ENCODE results near the gene CEACAM5. TPM values are rescaled to one million over a fixed set of nuclear protein-coding genes. Genes with fewer than 3 reads are reported as not detected.

CEACAM5 gene
- total and polyA plus RNA-seq, 2 of the 4 experiments (the other 2 are of a cell fraction), result not detected

DNA sequence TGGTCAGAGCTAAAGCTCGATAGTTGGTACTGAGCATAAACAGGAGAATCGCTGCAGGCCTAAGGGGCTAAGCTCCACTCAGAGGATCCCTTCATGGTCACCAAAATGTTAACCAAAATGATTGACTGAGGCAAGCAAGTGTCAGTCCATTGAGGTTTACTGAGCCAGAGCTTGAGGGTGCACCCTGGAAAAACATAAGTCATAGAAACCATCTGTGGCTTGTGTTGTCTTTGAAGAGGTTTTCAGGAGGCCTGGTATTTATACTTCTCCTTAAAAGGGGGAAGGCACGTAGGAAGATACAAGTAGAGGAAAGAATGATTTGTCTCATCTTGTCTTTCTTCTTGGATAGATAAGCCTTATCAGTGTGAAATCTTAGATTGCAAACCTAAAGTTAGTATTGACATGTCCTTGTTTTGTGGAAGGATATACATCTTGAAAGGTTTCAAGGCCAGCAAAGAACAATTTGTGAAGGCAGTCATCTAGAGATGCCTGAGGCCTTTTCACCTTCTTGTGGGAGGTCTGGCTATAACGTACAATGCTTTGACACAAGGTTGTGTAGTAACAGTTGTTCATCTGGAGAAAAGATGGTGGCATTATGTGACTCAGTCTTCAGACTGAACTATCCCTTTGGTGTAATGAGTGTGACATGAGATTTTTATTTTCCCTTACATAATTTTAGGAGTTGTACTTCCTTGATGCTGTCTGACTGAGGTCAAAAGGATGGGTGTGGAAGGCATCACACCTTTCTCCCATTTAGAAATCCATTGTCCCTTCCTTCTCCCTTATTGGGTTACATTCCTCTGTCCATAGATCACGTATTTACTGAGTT lies 32.2 kb downstream of the CEACAM5 start:
- no CpG with 5 or more reads among the region's 5 CpGs for WGBS, 2 experiments (ENCODE audit: extremely low coverage in 2 of 2, insufficient read length in 1 of 2)
- Histone ChIP-seq H3K4ac (ENCODE audit: low read depth, low read length) (no peak overlapping the region), H3K18ac (ENCODE audit: low read depth, low read length) (no peak overlapping the region), H4K20me1 (ENCODE audit: insufficient read depth, low read length) (no peaks in the 10 kb centered on the region), H3K4me3 (ENCODE audit: insufficient read depth, low read depth, low read length) (no peak overlapping the region), H3K9ac (ENCODE audit: low read depth, low read length) (no peak overlapping the region), H3K14ac (replicated peaks; ENCODE audit: low read depth, low read length) (no peak overlapping the region), H2AFZ (replicated peaks; ENCODE audit: low read length, poor library complexity) (no peak overlapping the region), H3K56ac (ENCODE audit: extremely low read depth, insufficient read depth, low read length) (no peak overlapping the region), H2BK5ac (ENCODE audit: low read depth, low read length, poor library complexity, severe bottlenecking) (no peak overlapping the region), H2BK120ac (ENCODE audit: low read depth, low read length) (no peak overlapping the region), H3K4me2 (ENCODE audit: low read depth, low read length) (no peak overlapping the region), H3K79me1 (ENCODE audit: low read depth in 1 of 2, low read length in 2 of 2) (no peaks in the 10 kb centered on the region), H3K23ac (ENCODE audit: low read depth, low read length) (no peak overlapping the region), H2AK5ac (ENCODE audit: low read depth, low read length) (no peak overlapping the region), H4K5ac (ENCODE audit: low read depth, low read length) (no peak overlapping the region), H2BK15ac (ENCODE audit: low read depth, low read length) (no peak overlapping the region), H2AK9ac (replicated peaks; ENCODE audit: low read depth, low read length, poor library complexity) (no peak overlapping the region), H3K27ac (ENCODE audit: insufficient read depth, low read length) (no peak overlapping the region), H3K27me3 (ENCODE audit: control insufficient read depth, insufficient read depth, low read length) (peaks cover 2% of the 10 kb centered on the region; the same call in 1 of the 2 replicates), H3K9me1 (ENCODE audit: insufficient read depth, low read length) (no peaks in the 10 kb centered on the region), H3K4me1 (ENCODE audit: control insufficient read depth, insufficient read depth, low read length) (no peaks in the 10 kb centered on the region), H2BK20ac (ENCODE audit: low read depth, low read length) (no peak overlapping the region), H4K8ac (ENCODE audit: low read depth in 2 of 2, low read length in 2 of 2) (no peak overlapping the region), H4K91ac (ENCODE audit: insufficient read depth, low read depth, low read length) (no peak overlapping the region), H3K9me3 (ENCODE audit: control insufficient read depth, insufficient read depth, low read length) (no peaks in the 10 kb centered on the region), H3K36me3 (ENCODE audit: control insufficient read depth, insufficient read depth, low read length) (no peaks in the 10 kb centered on the region)
- dilution Hi-C loops (cut with HindIII; ENCODE audit: low sequenced_read_pairs, unreplicated experiment) (no loop called here), intact Hi-C loops (cut with micrococcal nuclease) (no loop called here), in situ Hi-C loops (cut with MboI; ENCODE audit: low sequenced_read_pairs) (no loop called here)
- no peak for DNase-seq
- CTCF ChIA-PET, result no interaction called here
- POLR2A ChIA-PET (ENCODE audit: unreplicated experiment), result no interaction called here
- no TSS peak for BruUV-seq (replicated peaks)
- TF ChIP-seq RAD21 (IDR thresholded peaks at IDR 0.05; ENCODE audit: low read length), result no peak
- no peak for TF ChIP-seq MXI1 (IDR thresholded peaks at IDR 0.05; ENCODE audit: borderline replicate concordance, low read depth, low read length)
- no peak for TF ChIP-seq FOS (IDR thresholded peaks at IDR 0.05; ENCODE audit: low read depth, low read length)
- TF ChIP-seq RCOR1 (IDR thresholded peaks at IDR 0.05; ENCODE audit: insufficient replicate concordance, low read length), result no peak
- no peak for TF ChIP-seq BHLHE40 (IDR thresholded peaks at IDR 0.05; ENCODE audit: low read depth, low read length)
- no peak for TF ChIP-seq POLR2A (IDR thresholded peaks at IDR 0.05; ENCODE audit: low read depth, low read length)
- no peak for TF ChIP-seq SMC3 (IDR thresholded peaks at IDR 0.05; ENCODE audit: low read depth, low read length)
- no peak for TF ChIP-seq MAZ (IDR thresholded peaks at IDR 0.05; ENCODE audit: borderline replicate concordance, low read depth, low read length)
- TF ChIP-seq, protein P1, sequence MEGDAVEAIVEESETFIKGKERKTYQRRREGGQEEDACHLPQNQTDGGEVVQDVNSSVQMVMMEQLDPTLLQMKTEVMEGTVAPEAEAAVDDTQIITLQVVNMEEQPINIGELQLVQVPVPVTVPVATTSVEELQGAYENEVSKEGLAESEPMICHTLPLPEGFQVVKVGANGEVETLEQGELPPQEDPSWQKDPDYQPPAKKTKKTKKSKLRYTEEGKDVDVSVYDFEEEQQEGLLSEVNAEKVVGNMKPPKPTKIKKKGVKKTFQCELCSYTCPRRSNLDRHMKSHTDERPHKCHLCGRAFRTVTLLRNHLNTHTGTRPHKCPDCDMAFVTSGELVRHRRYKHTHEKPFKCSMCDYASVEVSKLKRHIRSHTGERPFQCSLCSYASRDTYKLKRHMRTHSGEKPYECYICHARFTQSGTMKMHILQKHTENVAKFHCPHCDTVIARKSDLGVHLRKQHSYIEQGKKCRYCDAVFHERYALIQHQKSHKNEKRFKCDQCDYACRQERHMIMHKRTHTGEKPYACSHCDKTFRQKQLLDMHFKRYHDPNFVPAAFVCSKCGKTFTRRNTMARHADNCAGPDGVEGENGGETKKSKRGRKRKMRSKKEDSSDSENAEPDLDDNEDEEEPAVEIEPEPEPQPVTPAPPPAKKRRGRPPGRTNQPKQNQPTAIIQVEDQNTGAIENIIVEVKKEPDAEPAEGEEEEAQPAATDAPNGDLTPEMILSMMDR (conservative IDR thresholded peaks at IDR 0.05; ENCODE audit: low read depth, low read length), result no peak
- no peak for TF ChIP-seq NFE2L2 (IDR thresholded peaks at IDR 0.05; ENCODE audit: low read depth, low read length)
- TF ChIP-seq CHD1 (IDR thresholded peaks at IDR 0.05; ENCODE audit: low read depth, low read length), result no peak
- no peak for TF ChIP-seq RFX5 (IDR thresholded peaks at IDR 0.05; ENCODE audit: low read depth, low read length)
- no peak for TF ChIP-seq MAFK (IDR thresholded peaks at IDR 0.05; ENCODE audit: low read depth, low read length)
- no peak for TF ChIP-seq CEBPB (IDR thresholded peaks at IDR 0.05; ENCODE audit: low read depth, low read length)
- no peak for ATAC-seq (ENCODE audit: low read depth)

Data from IMR-90 (cell line).